Measurements from ENCODE around the gene TMEM131L. TPM values are rescaled to one million over a fixed set of nuclear protein-coding genes. Genes with fewer than 3 reads are reported as not detected.
"Not testable (repeated sequence)": the region's sequence is repeated elsewhere in the genome, so short reads cannot be mapped to it uniquely, and the experiment has no call there.

The TMEM131L gene
- total RNA-seq, 3 donors from 2014 or later = 18.7 to 22.0 (median 19.5) TPM

GRCh38 chr4:153603835-153604234, 137.7 kb downstream of the TMEM131L start:
- intact Hi-C loops (cut with DNase I; ENCODE audit: low total_unique reads) = no loop called here
- H3K27ac ChIP-seq = no peak overlapping the region
- H3K4me3 ChIP-seq = no peak overlapping the region
- no peaks in the 10 kb centered on the region for H3K36me3 ChIP-seq
- H3K4me1 ChIP-seq = no peaks in the 10 kb centered on the region
- TF ChIP-seq POLR2A (IDR thresholded peaks at IDR 0.05) = no peak
- TF ChIP-seq POLR2AphosphoS5 (IDR thresholded peaks at IDR 0.05) = no peak
- TF ChIP-seq CTCF (IDR thresholded peaks at IDR 0.05) = no peak
- DNase-seq (ENCODE audit: low spot score in 2 of 2) = no peak
- H3K27me3 ChIP-seq = no peaks in the 10 kb centered on the region
- no peaks in the 10 kb centered on the region for H3K9me3 ChIP-seq

GRCh38 chr4:153609070-153609469, 142.9 kb downstream of the TMEM131L start:
- H3K4me1 ChIP-seq; DNase-seq (ENCODE audit: low spot score in 2 of 2); H3K36me3 ChIP-seq; H3K27ac ChIP-seq; H3K4me3 ChIP-seq; H3K27me3 ChIP-seq; H3K9me3 ChIP-seq; intact Hi-C loops (cut with DNase I; ENCODE audit: low total_unique reads): not testable (repeated sequence)

- DNase-seq (ENCODE audit: low spot score in 2 of 2) = no peak
- intact Hi-C loops (cut with DNase I; ENCODE audit: low total_unique reads) = no loop called here
- Histone ChIP-seq H3K27ac (no peak overlapping the region), H3K4me1 (no peaks in the 10 kb centered on the region), H3K27me3 (no peaks in the 10 kb centered on the region), H3K36me3 (no peaks in the 10 kb centered on the region), H3K4me3 (no peak overlapping the region), H3K9me3 (no peaks in the 10 kb centered on the region)
- TF ChIP-seq POLR2AphosphoS5 (IDR thresholded peaks at IDR 0.05) (no peak), CTCF (IDR thresholded peaks at IDR 0.05) (no peak), POLR2A (IDR thresholded peaks at IDR 0.05) (no peak)
These were observed 144.6 kb downstream of the TMEM131L start for GRCh38 chr4:153610623-153611376.

- intact Hi-C loops (cut with DNase I; ENCODE audit: low total_unique reads) = no loop called here
- no peaks in the 10 kb centered on the region for H3K36me3 ChIP-seq
These were observed 145.5 kb downstream of the TMEM131L start for GRCh38 chr4:153611679-153612078.

GRCh38 chr4:153612878-153613277, 146.7 kb downstream of the TMEM131L start:
- Histone ChIP-seq H3K4me1 (no peaks in the 10 kb centered on the region), H3K9me3 (no peaks in the 10 kb centered on the region), H3K27me3 (no peaks in the 10 kb centered on the region), H3K36me3 (no peaks in the 10 kb centered on the region), H3K27ac (no peak overlapping the region), H3K4me3 (no peak overlapping the region)
- no peak for TF ChIP-seq POLR2A (IDR thresholded peaks at IDR 0.05)
- TF ChIP-seq CTCF (IDR thresholded peaks at IDR 0.05) = no peak
- TF ChIP-seq POLR2AphosphoS5 (IDR thresholded peaks at IDR 0.05) = no peak
- intact Hi-C loops (cut with DNase I; ENCODE audit: low total_unique reads) = no loop called here
- DNase-seq (ENCODE audit: low spot score in 2 of 2) = no peak

More at GRCh38 chr4:153611679-153612078, 145.5 kb downstream of the TMEM131L start:
- H3K4me3 ChIP-seq = no peak overlapping the region
- H3K9me3 ChIP-seq = no peaks in the 10 kb centered on the region
- no peak for DNase-seq (ENCODE audit: low spot score in 2 of 2)
- no peak overlapping the region for H3K27ac ChIP-seq
- H3K4me1 ChIP-seq = no peaks in the 10 kb centered on the region
- H3K27me3 ChIP-seq = no peaks in the 10 kb centered on the region
- TF ChIP-seq POLR2AphosphoS5 (IDR thresholded peaks at IDR 0.05) = no peak
- TF ChIP-seq POLR2A (IDR thresholded peaks at IDR 0.05) = no peak
- no peak for TF ChIP-seq CTCF (IDR thresholded peaks at IDR 0.05)
